Panc1 (cell line): ENCODE results near the gene PHYH. TPM values are rescaled to one million over a fixed set of nuclear protein-coding genes. Genes with fewer than 3 reads are reported as not detected.

Source experiments
- ATAC-seq: fragments of 200-7000 bp; cut with Tn5 transposase; 2 replicates; pipeline ENCODE4 v1.9.1; 2020; ENCODE audit warnings: mild to moderate bottlenecking, moderate library complexity
- BruUV-seq: library from RNA; stranded (reverse); fragments of 400-500 nt; replicated peaks from 2 replicates; lab custom pipeline; 2021; lab: Mats Ljungman, UMichigan
- CTCF ChIA-PET: fragments of 300-600 bp; sonication (Branson Sonifier 250); formaldehyde crosslinking; loops from one replicate; lab custom pipeline; 2022; ENCODE audit warnings: antibody characterized with exemption; lab: Charles Lee
- POLR2A ChIA-PET: fragments of 300-600 bp; sonication (Branson Sonifier 250); formaldehyde crosslinking; loops from one replicate; lab custom pipeline; 2022; ENCODE audit warnings: antibody characterized with exemption; lab: Charles Lee
- DNase-seq: peaks from one replicate; pipeline ENCODE4 v3.0.0-alpha.2; 2010; ENCODE audit warnings: low read depth, low spot score
- H3K27ac ChIP-seq: 2 replicates; pipeline ENCODE4 v1.5.1; 2011; ENCODE audit warnings: mild to moderate bottlenecking, low read length, inconsistent platforms
- H3K27me3 ChIP-seq: fragments of 200-500 bp; sonication (Bioruptor generic); 2 replicates; pipeline ENCODE4 v1.6.0; 2014; ENCODE audit warnings: low read length, inconsistent platforms; ENCODE audit not compliant: control insufficient read depth, insufficient read depth
- H3K36me3 ChIP-seq: fragments of 200-500 bp; sonication (Bioruptor generic); 2 replicates; pipeline ENCODE4 v1.5.1; 2014; ENCODE audit warnings: inconsistent platforms, mild to moderate bottlenecking, low read length, moderate library complexity; ENCODE audit not compliant: control insufficient read depth, insufficient read depth
- H3K4me1 ChIP-seq: 2 replicates; pipeline ENCODE4 v1.5.1; 2011; ENCODE audit warnings: inconsistent platforms, mild to moderate bottlenecking, low read length, moderate library complexity; ENCODE audit not compliant: control insufficient read depth, insufficient read depth
- H3K4me3 ChIP-seq, 2 experiments: 2 replicates each; pipeline ENCODE4 v1.5.1; 2011 to 2012; ENCODE audit warnings: low read depth in 2 of 2, low read length in 2 of 2, mild to moderate bottlenecking in 2 of 2, inconsistent platforms in 1 of 2, moderate library complexity in 1 of 2
- H3K9me3 ChIP-seq: fragments of 200-500 bp; sonication (Bioruptor generic); 2 replicates; pipeline ENCODE4 v1.5.1; 2014; ENCODE audit warnings: low read depth, mild to moderate bottlenecking, inconsistent platforms, low read length, moderate library complexity; ENCODE audit not compliant: control insufficient read depth, insufficient read depth
- POLR2AphosphoS5 ChIP-seq: IDR thresholded peaks from 2 replicates; pipeline ENCODE4 v1.6.1; 2012; ENCODE audit warnings: mild to moderate bottlenecking, low read depth, low read length, moderate library complexity
- SIN3A ChIP-seq: IDR thresholded peaks from 2 replicates; pipeline ENCODE4 v1.6.1; 2012; ENCODE audit warnings: low read depth, mild to moderate bottlenecking, low read length, moderate library complexity, borderline replicate concordance; ENCODE audit not compliant: insufficient read depth
- TCF7L2 ChIP-seq: IDR thresholded peaks from 2 replicates; pipeline ENCODE4 v1.6.1; 2011; ENCODE audit warnings: mild to moderate bottlenecking, low read depth, low read length, inconsistent platforms
- in situ Hi-C: cut with HindIII; loops from 2 replicates; pipeline ENCODE4 v1.10.0; 2016; ENCODE audit warnings: low sequenced_read_pairs, low pct_unique_long_range_greater_than_20kb
- intact Hi-C: fragments of 100-400 bp; cut with micrococcal nuclease; formaldehyde crosslinking; loops from one replicate; pipeline ENCODE4 v1.10.0; 2022; ENCODE audit not compliant: unreplicated experiment
- total RNA-seq: library from RNA; stranded (reverse); gene quantifications from one replicate; pipeline ENCODE4 v1.2.1, GENCODE V29; 2021; ENCODE audit not compliant: unreplicated experiment
- TF ChIP-seq, protein P1 (sequence below), 2 experiments: IDR thresholded peaks; 2 replicates each; pipeline ENCODE4 v1.6.1; 2011 to 2012; ENCODE audit warnings: low read depth in 2 of 2, control low read depth in 1 of 2, low read length in 1 of 2, mild to moderate bottlenecking in 1 of 2, moderate library complexity in 1 of 2; ENCODE audit not compliant: insufficient read depth in 1 of 2
- TF ChIP-seq, protein P2 (sequence below): fragments of 450-650 bp; IDR thresholded peaks from 2 replicates; pipeline ENCODE4 v1.5.1; 2017; ENCODE audit warnings: mild to moderate bottlenecking

Gene PHYH
- total RNA-seq, 1 experiment from 2014 or later = 41.3 TPM

DNA sequence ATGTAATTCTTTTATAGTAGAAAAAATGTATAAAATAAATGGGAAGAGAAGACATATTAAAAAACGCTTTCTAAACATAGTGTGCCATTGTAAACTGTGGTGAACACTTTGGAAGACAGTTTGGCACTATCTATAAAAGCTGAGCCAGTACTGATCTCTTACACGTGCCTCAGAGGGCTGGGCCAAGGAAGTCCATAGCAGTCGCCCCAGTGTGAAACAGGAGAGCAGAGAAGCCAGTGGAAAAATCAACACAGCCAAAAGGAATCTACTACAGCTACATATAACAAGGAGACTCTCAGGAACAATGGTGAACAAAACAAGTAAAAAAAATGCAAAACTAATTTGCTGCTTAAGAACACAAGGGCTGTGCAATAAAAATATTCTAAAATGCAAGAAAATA is 27.7 kb upstream of the PHYH start:
- POLR2A ChIA-PET = no interaction called here
- in situ Hi-C loops = no loop called here
- ATAC-seq = no peak
- TF ChIP-seq SIN3A (no peak), TCF7L2 (no peak), POLR2AphosphoS5 (no peak)
- TF ChIP-seq, protein P1, sequence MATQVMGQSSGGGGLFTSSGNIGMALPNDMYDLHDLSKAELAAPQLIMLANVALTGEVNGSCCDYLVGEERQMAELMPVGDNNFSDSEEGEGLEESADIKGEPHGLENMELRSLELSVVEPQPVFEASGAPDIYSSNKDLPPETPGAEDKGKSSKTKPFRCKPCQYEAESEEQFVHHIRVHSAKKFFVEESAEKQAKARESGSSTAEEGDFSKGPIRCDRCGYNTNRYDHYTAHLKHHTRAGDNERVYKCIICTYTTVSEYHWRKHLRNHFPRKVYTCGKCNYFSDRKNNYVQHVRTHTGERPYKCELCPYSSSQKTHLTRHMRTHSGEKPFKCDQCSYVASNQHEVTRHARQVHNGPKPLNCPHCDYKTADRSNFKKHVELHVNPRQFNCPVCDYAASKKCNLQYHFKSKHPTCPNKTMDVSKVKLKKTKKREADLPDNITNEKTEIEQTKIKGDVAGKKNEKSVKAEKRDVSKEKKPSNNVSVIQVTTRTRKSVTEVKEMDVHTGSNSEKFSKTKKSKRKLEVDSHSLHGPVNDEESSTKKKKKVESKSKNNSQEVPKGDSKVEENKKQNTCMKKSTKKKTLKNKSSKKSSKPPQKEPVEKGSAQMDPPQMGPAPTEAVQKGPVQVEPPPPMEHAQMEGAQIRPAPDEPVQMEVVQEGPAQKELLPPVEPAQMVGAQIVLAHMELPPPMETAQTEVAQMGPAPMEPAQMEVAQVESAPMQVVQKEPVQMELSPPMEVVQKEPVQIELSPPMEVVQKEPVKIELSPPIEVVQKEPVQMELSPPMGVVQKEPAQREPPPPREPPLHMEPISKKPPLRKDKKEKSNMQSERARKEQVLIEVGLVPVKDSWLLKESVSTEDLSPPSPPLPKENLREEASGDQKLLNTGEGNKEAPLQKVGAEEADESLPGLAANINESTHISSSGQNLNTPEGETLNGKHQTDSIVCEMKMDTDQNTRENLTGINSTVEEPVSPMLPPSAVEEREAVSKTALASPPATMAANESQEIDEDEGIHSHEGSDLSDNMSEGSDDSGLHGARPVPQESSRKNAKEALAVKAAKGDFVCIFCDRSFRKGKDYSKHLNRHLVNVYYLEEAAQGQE (IDR thresholded peaks at IDR 0.05; ENCODE audit: insufficient read depth in 1 of 2, low read depth in 2 of 2, low read length in 1 of 2) = no peak
- TF ChIP-seq, protein P2, sequence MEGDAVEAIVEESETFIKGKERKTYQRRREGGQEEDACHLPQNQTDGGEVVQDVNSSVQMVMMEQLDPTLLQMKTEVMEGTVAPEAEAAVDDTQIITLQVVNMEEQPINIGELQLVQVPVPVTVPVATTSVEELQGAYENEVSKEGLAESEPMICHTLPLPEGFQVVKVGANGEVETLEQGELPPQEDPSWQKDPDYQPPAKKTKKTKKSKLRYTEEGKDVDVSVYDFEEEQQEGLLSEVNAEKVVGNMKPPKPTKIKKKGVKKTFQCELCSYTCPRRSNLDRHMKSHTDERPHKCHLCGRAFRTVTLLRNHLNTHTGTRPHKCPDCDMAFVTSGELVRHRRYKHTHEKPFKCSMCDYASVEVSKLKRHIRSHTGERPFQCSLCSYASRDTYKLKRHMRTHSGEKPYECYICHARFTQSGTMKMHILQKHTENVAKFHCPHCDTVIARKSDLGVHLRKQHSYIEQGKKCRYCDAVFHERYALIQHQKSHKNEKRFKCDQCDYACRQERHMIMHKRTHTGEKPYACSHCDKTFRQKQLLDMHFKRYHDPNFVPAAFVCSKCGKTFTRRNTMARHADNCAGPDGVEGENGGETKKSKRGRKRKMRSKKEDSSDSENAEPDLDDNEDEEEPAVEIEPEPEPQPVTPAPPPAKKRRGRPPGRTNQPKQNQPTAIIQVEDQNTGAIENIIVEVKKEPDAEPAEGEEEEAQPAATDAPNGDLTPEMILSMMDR = no peak
- CTCF ChIA-PET = no interaction called here
- no peaks in the 10 kb centered on the region for H3K4me1 ChIP-seq
- no peaks in the 10 kb centered on the region for H3K9me3 ChIP-seq
- DNase-seq = no peak
- H3K27me3 ChIP-seq = no peaks in the 10 kb centered on the region
- BruUV-seq = no TSS peak
- no peaks in the 10 kb centered on the region; the same call in 1 of the 2 replicates for H3K36me3 ChIP-seq
- H3K4me3 ChIP-seq = no peak overlapping the region
- intact Hi-C loops = no loop called here
- H3K27ac ChIP-seq = no peak overlapping the region

DNA sequence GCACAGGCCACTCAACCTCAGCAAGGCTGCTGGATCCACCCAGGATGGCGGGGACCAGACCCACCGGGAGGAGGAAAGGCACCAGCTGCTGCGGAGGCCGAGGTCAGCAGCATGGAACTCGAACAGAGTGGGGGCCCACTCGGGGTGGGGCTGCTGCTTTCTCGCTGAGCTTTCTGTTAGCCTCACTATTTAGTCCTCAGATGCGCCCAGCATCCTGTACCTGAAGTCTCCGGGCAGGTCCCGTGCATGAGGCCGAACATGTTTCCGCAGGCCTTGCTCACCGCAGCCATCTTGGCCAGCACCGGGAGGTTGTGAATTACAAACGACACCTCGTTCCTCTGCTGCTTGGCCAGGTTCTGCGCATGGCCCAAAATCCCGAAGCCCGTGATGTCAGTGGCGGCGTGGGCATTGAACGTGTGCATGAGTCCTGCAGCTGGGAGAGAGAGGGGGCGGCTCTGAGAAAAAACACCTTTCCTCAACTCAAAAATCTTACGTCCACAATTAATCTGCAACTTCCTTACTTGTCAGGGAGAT is 22.8 kb upstream of the PHYH start:
- no peaks in the 10 kb centered on the region for H3K27me3 ChIP-seq
- ATAC-seq = no peak
- no peak overlapping the region for H3K4me3 ChIP-seq
- no peaks in the 10 kb centered on the region for H3K4me1 ChIP-seq
- no TSS peak for BruUV-seq
- H3K27ac ChIP-seq = no peak overlapping the region
- TF ChIP-seq POLR2AphosphoS5 (no peak), SIN3A (no peak), TCF7L2 (no peak)
- TF ChIP-seq, protein P2 = no peak
- TF ChIP-seq, protein P1 (IDR thresholded peaks at IDR 0.05; ENCODE audit: insufficient read depth in 1 of 2, low read depth in 2 of 2, low read length in 1 of 2) = no peak
- in situ Hi-C loops = no loop called here
- ChIA-PET CTCF (no interaction called here), POLR2A (no interaction called here)
- H3K9me3 ChIP-seq = no peaks in the 10 kb centered on the region
- no peak for DNase-seq
- intact Hi-C loops = no loop called here
- no peaks in the 10 kb centered on the region; the same call in 1 of the 2 replicates for H3K36me3 ChIP-seq
